ENCODE data around the gene USH1G. TPM values are rescaled to one million over a fixed set of nuclear protein-coding genes. Genes with fewer than 3 reads are reported as not detected.

Gene USH1G
- total RNA-seq, 1 experiment from 2014 or later: 2.7 TPM

- H2BK20ac ChIP-seq (ENCODE audit: low read depth, low read length, poor library complexity, severe bottlenecking): no peak overlapping the region
- H3K79me2 ChIP-seq (ENCODE audit: insufficient read depth, low read length): no peaks in the 10 kb centered on the region
- no peaks in the 10 kb centered on the region for H3K9me3 ChIP-seq (ENCODE audit: control insufficient read depth, low read depth, low read length)
- no peak overlapping the region for H4K5ac ChIP-seq (ENCODE audit: insufficient read length, low read depth, low read length)
- peak; percentile 58; the same call in 2 of the 3 replicates for TF ChIP-seq CTCF (conservative IDR thresholded peaks at IDR 0.05)
- H2AFZ ChIP-seq (ENCODE audit: low read length): no peak overlapping the region
- no peak overlapping the region for H2BK5ac ChIP-seq (ENCODE audit: insufficient read length, low read length)
- no peak overlapping the region for H2BK15ac ChIP-seq (ENCODE audit: low read depth, low read length)
- no peak overlapping the region for H2AK5ac ChIP-seq (ENCODE audit: insufficient read length, low read length)
- no peak overlapping the region for H3K9ac ChIP-seq (ENCODE audit: extremely low read depth, insufficient read length, low read length)
- no peak overlapping the region for H3K4ac ChIP-seq (ENCODE audit: low read depth, low read length)
- peaks cover 5% of the 10 kb centered on the region for H3K23me2 ChIP-seq (ENCODE audit: insufficient read length, low read depth, low read length, poor library complexity, severe bottlenecking)
- H4K20me1 ChIP-seq (ENCODE audit: control insufficient read depth, insufficient read depth, insufficient read length): no peaks in the 10 kb centered on the region
- no peaks in the 10 kb centered on the region for H3K79me1 ChIP-seq (ENCODE audit: insufficient read depth, low read depth, low read length, poor library complexity, severe bottlenecking)
- H3K4me1 ChIP-seq (ENCODE audit: insufficient read depth, low read length): no peaks in the 10 kb centered on the region
- H3K56ac ChIP-seq (ENCODE audit: insufficient read length, low read depth, low read length): no peak overlapping the region
- H4K8ac ChIP-seq (replicated peaks; ENCODE audit: insufficient read length, low read depth, low read length): no peak overlapping the region
- no peaks in the 10 kb centered on the region; a peak in 1 of 7 replicates for H3K36me3 Mint-ChIP-seq (ENCODE audit: insufficient read depth in 1 of 3, low read depth in 3 of 3)
- H2BK120ac ChIP-seq (ENCODE audit: low read depth, low read length, poor library complexity, severe bottlenecking): no peak overlapping the region
- no peak overlapping the region for H3K18ac ChIP-seq (ENCODE audit: insufficient read length, low read depth, low read length)
- DNase-seq: peak; percentile 86
- no peak overlapping the region for H3K14ac ChIP-seq (ENCODE audit: insufficient read depth, low read length)
- H3K4me3 Mint-ChIP-seq: 0 out of 5 replicates have a peak overlapping the region, but pooled peaks of 1 of the 2 experiments have one; percentile 7
- no peak overlapping the region for H3T11ph ChIP-seq (ENCODE audit: low read length)
- no peak overlapping the region for H3K4me2 ChIP-seq (ENCODE audit: insufficient read depth, insufficient read length, low read length)
- H3K4me1 Mint-ChIP-seq: peaks cover 18 to 39% of the 10 kb centered on the region in 2 experiments
- no peak overlapping the region for H2BK12ac ChIP-seq (ENCODE audit: insufficient read length, low read depth, low read length)
- H3K23ac ChIP-seq (ENCODE audit: insufficient read length, low read depth, low read length): no peak overlapping the region
- H3K9me3 Mint-ChIP-seq: no peaks in the 10 kb centered on the region
- peaks cover 52% of the 10 kb centered on the region for H3K27me3 Mint-ChIP-seq (ENCODE audit: low read depth)
- no peak overlapping the region for H3K27ac Mint-ChIP-seq
- peaks cover 22% of the 10 kb centered on the region for H3K27me3 ChIP-seq (ENCODE audit: insufficient read depth, low read length)
- no peak overlapping the region for H3K27ac ChIP-seq (ENCODE audit: insufficient read length, low read depth, low read length)
- no CpG with 5 or more reads among the region's 67 CpGs for WGBS (ENCODE audit: extremely low coverage, insufficient read length, low lambda C conversion rate)
- H4K91ac ChIP-seq (ENCODE audit: insufficient read length, low read depth, low read length): no peak overlapping the region
These were observed 3.4 kb downstream of the USH1G start for GRCh38 chr17:74919440-74920305.

Measured in H9 (cell line).